ENCODE results near the gene CXCL10.

DNA sequence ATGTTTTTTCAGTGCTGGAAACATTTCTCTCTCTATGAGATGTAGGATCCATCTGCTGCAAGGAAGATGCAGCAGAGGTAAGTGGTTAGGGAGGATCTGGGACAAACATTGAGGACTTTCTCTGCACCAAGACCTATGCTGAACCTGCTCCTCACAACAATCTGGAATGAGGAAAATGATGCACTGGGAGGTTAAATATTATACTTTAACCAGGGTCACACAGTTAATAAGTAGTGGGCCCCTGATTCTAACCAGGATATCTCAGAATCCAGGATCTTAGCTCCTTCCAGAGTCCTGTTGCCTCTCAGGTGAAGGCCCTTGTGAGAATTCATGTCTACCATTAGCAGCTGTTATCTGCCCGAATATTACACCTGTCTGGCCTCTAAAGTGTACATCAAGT lies 23.0 kb downstream of the CXCL10 start:
- TF ChIP-seq POLR2A (IDR thresholded peaks at IDR 0.05; ENCODE audit: low read depth, low read length), result no peak
- no peak for TF ChIP-seq POLR2AphosphoS5 (IDR thresholded peaks at IDR 0.05; ENCODE audit: low read depth, low read length)
- TF ChIP-seq TAF1 (IDR thresholded peaks at IDR 0.05; ENCODE audit: borderline replicate concordance, low read depth, low read length), result no peak

Measured in GM12892 (cell line).